Measurements from ENCODE around the gene ZNF784. TPM values are rescaled to one million over a fixed set of nuclear protein-coding genes. Genes with fewer than 3 reads are reported as not detected.

Gene ZNF784
- total and polyA plus RNA-seq, 2 of the 13 experiments (the other 11 are each of a cell fraction or from before 2014, with no cell fraction given): 4.1 to 4.2 TPM

- in situ Hi-C loops (cut with HindIII; ENCODE audit: extremely low pct_ligation_motif_present, low pct_unique_long_range_greater_than_20kb): no loop called here
- H3K4me1 ChIP-seq (ENCODE audit: insufficient read depth, low read length): peaks cover 52% of the 10 kb centered on the region
- intact Hi-C loops (cut with micrococcal nuclease; ENCODE audit: unreplicated experiment): no loop called here
- H3K4me2 ChIP-seq (ENCODE audit: low read depth, low read length): peak overlapping the region; percentile 84; the same call in 1 of the 2 replicates
- H4K20me1 ChIP-seq (ENCODE audit: insufficient read depth, low read length): no peaks in the 10 kb centered on the region
- peak overlapping the region in 2 of 3 experiments; percentile 92; a peak in 2 of 6 replicates for H3K4me3 ChIP-seq (replicated peaks in 1 of 3; ENCODE audit: insufficient read depth in 1 of 3, low read depth in 2 of 3, low read length in 3 of 3)
- ATAC-seq (no peak), FAIRE-seq (no peak), DNase-seq (ENCODE audit: low spot score) (no peak)
- no peak for TF ChIP-seq KIAA2018 (CRISPR knock-in tag; IDR thresholded peaks at IDR 0.05; ENCODE audit: borderline replicate concordance)
- peak; percentile 84 for TF ChIP-seq ZNF629 (CRISPR knock-in tag; conservative IDR thresholded peaks at IDR 0.05)
- TF ChIP-seq CENPX (CRISPR knock-in tag; IDR thresholded peaks at IDR 0.05): no peak
- no peak for TF ChIP-seq ZNF775 (CRISPR knock-in tag; IDR thresholded peaks at IDR 0.05; ENCODE audit: borderline replicate concordance)
- TF ChIP-seq ZC3H13 (CRISPR knock-in tag; IDR thresholded peaks at IDR 0.05): peak; percentile 70; the same call in 1 of the 2 replicates
- TF ChIP-seq SRSF1 (optimal IDR thresholded peaks at IDR 0.05; ENCODE audit: low read depth, low read length): no peak
- H3K27me3 ChIP-seq (ENCODE audit: control insufficient read depth in 1 of 2, insufficient read depth in 2 of 2, low read length in 2 of 2): no peaks in the 10 kb centered on the region; a peak in 1 of 5 replicates
- peaks cover 41% of the 10 kb centered on the region for H3K79me2 ChIP-seq (ENCODE audit: insufficient read depth, low read length)
- H3K9ac ChIP-seq (ENCODE audit: insufficient read depth, low read depth, low read length): peak overlapping the region; percentile 44; the same call in 1 of the 2 replicates
- H3K9me3 ChIP-seq (ENCODE audit: low read length): no peaks in the 10 kb centered on the region
- H3K27ac ChIP-seq (ENCODE audit: extremely low read length, insufficient read depth, low read length): no peak overlapping the region
- peaks cover 0 to 10% of the 10 kb centered on the region in 2 experiments; a peak in 2 of 5 replicates for H3K36me3 ChIP-seq (replicated peaks in 1 of 2; ENCODE audit: control insufficient read depth in 1 of 2, insufficient read depth in 2 of 2, low read length in 2 of 2)
- no TSS peak for BruUV-seq (replicated peaks)
- ChIA-PET CTCF (ENCODE audit: low intra/inter-chr PET ratio, low total read pairs) (interaction anchor here (1.1 kb wide), 1 partner anchor 8 kb away, joined by 3 read pairs; no protein-coding TSS in a partner anchor), POLR2A (interaction anchor here (2.4 kb wide), 1 partner anchor 9 kb away, joined by 10 read pairs; the partner anchor contains the start of gene U2AF2)
- no peak overlapping the region for H2AFZ ChIP-seq (ENCODE audit: low read length)
- 89% methylated on average over 5 of the region's 5 CpGs for WGBS (ENCODE audit: low lambda C conversion rate)
Observed at GRCh38 chr19:55645512-55645881, 21.1 kb upstream of the ZNF784 start.

Measured in HepG2 (cell line).